NCI-H510A (cell line): ENCODE results near the gene DDX31.
"Not testable (repeated sequence)": the region's sequence is repeated elsewhere in the genome, so short reads cannot be mapped to it uniquely, and the experiment has no call there.

Experiments
- DNase-seq: peaks from one replicate; lab custom pipeline; 2025; lab: John Stamatoyannopoulos, UW

Gene DDX31

GRCh38 chr9:132669698-132670456 lies at the start of gene DDX31:
Gene DDX31 (minus strand): TSS chr9:132669983. CDS start chr9:132669934, 49 bp downstream.
- peak; percentile 61 for DNase-seq

- DNase-seq, result not testable (repeated sequence)
These were observed 48.7 kb upstream of the DDX31 start for GRCh38 chr9:132718381-132718928.

DNA sequence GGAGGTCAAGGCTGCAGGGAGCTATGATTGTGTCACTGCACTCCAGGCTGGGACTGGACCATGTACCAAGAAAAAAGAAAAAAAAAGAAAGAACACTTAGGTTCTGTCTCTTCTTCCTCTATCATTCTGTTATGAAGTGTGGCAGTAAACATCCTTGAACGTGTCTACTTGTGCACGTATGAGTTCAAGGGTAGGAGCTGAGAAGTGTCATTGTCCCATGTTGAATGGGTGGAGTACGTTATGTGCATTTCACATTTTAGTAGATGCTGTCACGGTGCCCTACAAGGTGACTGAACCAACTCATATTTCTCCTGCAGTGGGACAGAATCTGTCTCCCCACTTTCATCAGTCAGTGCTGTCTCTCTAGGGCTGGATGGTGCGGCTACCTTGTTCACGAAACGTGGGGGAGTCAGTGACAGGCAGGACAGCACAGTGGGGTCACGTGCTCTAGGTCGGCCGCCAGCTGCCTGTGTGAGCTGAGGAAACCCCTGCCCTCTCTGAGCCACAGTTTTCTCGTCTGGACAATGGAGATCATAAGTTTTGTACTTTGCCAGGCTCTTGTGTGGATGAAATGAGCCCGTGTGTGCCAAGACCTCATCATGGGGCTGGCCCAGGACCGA lies 47.7 kb upstream of the DDX31 start:
- DNase-seq, result no peak

DNA sequence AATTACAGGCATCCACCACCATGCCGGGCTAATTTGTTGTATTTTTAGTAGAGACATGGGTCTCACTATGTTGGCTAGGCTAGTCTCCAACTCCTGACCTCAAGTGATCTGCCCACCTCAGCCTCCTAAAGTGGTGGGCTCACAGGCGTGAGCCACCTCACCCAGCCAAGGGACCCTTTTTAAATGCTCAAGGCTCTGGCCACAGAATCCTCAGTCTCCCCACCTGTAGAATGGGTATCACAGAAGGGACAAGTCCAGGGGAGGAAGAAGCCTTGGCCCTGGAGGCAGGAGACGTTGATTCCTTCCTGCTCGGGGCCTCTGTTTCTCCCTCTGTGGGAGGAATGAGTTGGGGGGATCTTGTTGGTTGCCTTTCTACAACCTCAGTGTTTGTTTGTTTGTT lies 46.2 kb upstream of the DDX31 start:
- DNase-seq, result no peak

GRCh38 chr9:132712753-132713152 lies 43.0 kb upstream of the DDX31 start:
- DNase-seq, result no peak

DNA sequence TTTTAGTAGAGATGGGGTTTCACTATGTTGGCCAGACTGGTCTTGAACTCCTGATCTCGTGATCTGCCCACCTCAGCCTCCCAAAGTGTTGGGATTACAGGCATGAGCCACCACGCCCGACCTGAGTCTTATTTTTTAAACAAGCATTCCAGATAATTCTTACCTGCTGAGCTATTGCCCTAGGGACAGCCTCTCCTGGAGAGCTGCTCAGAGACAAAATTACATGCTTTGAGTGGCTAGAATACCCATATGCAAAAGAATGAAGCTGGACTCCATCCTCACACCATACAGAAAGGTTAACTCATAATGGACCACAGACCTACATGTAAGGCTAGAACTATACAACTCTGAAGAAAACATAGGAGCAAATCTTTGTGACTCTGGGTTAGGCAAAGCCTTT lies 42.1 kb upstream of the DDX31 start:
- DNase-seq, result no peak

DNA sequence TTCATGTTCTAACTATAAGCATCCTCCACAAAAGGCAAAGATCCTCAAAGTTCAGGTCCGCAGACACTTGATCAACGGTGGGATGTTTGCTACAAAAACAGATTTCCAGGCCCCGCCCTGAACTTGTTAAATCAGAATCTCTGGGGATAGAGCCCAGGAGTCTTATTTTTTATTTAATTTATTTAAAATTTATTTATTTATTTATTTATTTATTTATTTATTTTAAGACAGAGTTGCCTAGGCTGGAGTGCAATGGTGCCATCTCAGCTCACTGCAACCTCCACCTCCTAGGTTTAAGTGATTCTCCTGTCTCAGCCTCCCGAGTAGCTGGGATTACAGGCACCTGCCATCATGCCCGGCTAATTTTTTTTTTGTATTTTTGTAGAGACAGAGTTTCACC lies 41.4 kb upstream of the DDX31 start:
- DNase-seq, result not testable (repeated sequence)

DNA sequence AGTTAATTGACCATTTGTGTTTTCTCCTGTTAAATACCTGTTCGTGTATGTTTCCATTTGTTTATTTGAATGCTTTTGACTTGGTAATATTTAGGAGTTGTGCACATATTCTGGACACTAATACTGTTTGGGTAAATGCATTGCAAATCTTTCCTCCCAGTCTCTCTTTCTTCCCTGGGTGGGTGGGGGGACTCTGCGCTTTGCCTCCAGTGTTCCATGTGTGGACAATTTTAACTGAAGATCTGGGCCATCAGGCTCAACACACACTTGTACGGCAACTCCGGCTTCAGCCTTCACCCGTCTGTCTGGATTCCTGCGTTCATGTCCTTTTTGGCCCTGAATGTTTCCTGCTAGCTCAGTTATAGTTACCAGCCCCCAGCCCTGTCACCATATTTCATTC lies 40.5 kb upstream of the DDX31 start:
- DNase-seq, result no peak

- DNase-seq, result no peak
These were observed 39.1 kb upstream of the DDX31 start for GRCh38 chr9:132708769-132709430.

- DNase-seq, result no peak
These were observed 38.5 kb upstream of the DDX31 start for GRCh38 chr9:132708239-132708638.

GRCh38 chr9:132703336-132703735 lies 33.6 kb upstream of the DDX31 start:
- no peak for DNase-seq

GRCh38 chr9:132702254-132702653 lies 32.5 kb upstream of the DDX31 start:
- no peak for DNase-seq

DNA sequence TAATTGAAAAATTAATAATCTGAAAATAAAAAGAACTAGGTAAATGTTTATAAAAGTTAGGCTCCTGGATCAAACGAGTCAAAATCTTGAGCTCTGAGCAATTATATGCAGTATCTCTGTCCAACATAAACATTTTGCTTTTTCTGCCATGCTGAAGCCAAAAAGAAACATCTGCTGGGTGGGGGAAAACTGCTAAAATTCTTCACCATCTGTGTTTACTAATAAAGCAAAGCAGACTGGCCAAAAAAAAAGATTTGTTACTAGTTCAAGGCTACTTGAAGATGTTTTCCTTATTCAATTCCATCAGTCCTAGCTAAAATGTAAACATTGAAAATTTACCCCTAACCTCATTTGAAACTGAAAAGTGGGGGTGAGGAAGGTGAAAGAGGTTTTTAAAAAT lies 30.2 kb upstream of the DDX31 start:
- DNase-seq, result no peak

DNA sequence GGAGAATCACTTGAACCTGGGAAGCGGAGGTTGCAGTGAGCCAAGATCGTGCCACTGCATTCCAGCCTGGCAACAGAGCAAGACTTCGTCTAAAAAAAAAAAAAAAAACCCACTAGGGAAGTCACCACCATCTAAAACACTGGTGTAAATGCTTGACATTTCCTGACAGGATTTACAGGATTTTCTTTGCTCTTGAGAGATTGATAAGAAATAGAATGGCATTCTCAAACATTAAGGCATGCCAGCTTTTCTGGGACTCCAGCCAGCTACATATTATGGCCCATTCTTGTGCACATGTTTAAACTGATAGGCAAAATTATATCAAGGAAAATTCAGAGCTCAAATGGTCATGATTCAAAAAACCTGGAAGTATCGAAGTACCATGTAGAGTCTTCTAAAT lies 29.2 kb upstream of the DDX31 start:
- no peak for DNase-seq

- DNase-seq, result no peak
These were observed 27.4 kb upstream of the DDX31 start for GRCh38 chr9:132697230-132697629.

DNA sequence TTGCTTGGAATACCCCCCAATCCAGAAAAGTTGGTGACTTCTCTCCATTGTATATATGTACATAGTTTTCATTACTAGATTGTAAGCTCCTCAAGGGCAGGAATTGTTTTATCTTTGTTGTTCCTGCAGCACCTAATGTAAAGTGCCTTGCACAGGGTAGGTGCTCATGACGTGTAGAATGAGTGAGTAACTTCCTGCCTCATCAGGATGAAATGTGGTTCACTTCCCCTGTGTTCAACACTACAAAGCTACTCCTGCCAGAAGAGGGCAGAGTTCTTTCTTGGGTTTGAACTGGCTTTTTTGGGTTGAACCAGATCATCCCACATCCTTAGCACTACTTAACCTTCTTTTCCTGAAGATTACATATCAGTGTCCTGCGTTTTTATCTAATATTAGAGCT lies 24.4 kb upstream of the DDX31 start:
- no peak for DNase-seq

GRCh38 chr9:132690696-132691095 lies 20.9 kb upstream of the DDX31 start:
- DNase-seq, result no peak

DNA sequence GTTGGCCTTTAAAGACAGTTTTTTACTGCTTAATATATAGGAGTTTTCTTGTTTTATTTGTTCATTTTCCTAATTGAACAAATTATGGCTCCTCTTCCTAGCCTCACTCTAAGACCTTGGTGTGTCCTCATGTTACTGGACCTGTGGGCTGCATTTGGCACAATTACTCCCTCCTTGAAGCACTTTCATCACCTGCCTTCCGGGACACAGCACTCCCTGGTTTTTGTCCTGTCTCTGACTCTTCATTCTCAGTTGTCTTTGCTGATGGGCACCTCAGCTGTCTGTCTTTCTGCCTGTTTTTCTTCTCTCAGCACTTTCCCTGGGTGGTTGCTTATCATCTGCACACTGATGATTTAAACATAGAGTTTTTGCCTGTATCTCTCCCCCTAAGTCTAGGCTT lies 14.1 kb upstream of the DDX31 start:
- no peak for DNase-seq

DNA sequence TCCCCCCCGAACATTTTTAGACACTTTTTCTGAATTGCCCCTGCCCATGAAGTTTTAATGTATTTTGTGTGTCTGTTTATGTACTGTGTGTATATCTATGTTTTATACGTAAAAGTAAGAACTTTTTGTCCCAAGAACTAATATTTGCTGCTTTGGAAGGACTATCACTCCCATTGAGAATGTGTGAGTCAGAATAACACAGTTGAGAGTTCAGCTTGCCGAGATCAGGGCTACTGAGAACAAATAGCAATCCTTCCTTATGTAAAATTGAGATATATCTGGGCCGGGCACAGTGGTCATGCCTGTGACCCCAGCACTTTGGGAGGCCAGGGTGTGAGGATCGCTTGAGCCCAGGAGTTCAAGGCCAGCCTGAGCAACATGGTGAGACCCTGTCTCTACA lies 11.8 kb upstream of the DDX31 start:
- no peak for DNase-seq

DNA sequence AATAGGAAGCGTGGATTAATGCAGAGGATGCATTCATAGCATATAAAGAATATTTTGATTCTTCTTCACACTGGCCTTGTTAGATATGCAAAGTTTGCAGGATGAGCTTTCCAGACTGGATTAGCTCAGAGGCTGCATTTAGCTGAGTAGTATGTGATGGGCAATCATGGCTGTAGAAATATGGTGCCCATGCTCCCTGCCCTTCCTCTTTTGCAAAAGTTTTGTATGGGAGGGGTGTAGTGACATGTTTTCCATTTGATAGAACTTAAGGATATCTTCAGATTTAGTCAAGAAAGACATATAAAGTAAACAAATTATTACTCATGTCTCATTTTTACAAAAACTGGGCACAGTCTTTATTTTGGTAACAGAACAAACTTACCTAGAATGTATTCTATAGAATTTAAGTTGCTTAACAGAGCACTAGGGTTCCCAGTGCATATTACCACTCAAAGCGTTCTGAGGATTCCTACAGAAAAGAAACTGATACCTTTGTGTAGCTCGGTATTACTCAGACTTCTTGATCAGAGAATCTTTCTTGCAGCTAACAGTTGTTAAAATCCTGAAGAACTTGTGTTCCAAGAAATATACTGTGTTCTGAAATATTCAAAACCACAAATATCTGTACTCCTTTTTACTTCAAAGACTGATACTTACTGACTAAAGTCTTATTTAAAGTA lies 10.3 kb upstream of the DDX31 start:
- no peak for DNase-seq

- DNase-seq, result no peak
These were observed 8.2 kb upstream of the DDX31 start for GRCh38 chr9:132677976-132678375.

GRCh38 chr9:132674485-132674884 lies 4.7 kb upstream of the DDX31 start:
- no peak for DNase-seq
